GM21529 (cell line): Measurements from ENCODE around the gene BCL7B.
"Not testable (repeated sequence)": the region's sequence is repeated elsewhere in the genome, so short reads cannot be mapped to it uniquely, and the experiment has no call there.

Experiments used
- ATAC-seq: cut with Tn5 transposase; IDR thresholded peaks from one replicate; pipeline ENCODE4 v1.9.1; 2021; ENCODE audit not compliant: unreplicated experiment

Gene BCL7B

GRCh38 chr7:73537051-73537450, 20.4 kb downstream of the BCL7B start:
- ATAC-seq = no peak

DNA sequence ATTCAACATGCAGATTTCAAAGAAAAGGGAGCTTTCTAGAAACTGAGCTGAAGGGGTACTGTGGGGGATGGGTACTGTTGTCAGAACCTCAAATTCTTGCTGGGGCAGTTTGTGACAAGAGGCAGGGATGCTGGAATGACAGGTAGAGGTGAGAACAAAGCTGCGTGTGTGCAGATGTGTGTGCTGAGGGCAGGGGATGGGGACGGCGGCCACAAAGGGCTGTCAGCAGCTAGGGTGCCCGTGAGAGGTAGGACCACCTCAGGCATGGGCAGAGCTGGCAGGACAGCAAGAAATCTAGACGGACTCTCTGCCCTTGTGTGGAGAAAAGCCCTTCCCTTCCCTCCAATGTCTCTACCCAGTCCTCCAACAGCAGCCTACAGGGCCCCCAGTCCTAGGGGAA, 21.0 kb downstream of the BCL7B start:
- no peak for ATAC-seq

DNA sequence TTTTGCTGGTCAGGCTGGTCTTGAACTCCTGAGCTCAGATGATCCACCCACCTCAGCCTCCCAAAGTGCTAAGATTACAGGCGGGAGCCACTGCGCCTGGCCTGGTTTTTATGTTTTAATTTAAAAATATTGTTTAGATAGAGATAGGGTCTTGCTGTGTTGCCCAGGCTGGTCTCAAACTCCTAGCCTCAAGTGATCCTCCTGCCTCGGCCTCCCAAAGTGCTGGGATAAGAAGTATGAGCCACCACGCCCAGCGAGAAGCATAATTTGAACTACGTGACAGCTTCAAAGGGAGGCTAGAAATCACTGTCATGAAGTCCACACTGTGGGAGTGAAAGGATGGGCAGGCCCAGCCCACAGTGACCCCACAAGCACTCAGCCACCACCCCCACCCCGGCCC, 21.6 kb downstream of the BCL7B start:
- not testable (repeated sequence) for ATAC-seq

DNA sequence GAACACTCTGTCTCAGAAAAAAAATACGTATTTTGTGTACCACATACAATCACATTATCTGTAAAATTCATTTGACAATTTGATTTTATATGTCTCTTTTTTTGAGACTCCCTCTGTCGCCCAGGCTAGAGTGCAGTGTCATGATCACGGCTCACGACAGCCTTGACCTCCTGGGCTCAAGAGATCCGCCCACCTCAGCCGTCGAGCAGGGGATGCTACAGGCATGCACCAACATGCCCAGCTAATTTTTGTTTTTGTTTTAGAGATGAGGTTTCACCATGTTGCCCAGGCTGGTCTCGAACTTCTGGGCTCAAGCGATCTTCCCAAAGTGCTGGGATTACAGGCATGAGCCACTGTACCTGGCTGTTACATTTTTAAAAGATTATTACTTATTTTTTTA, 23.7 kb downstream of the BCL7B start:
- ATAC-seq = no peak

DNA sequence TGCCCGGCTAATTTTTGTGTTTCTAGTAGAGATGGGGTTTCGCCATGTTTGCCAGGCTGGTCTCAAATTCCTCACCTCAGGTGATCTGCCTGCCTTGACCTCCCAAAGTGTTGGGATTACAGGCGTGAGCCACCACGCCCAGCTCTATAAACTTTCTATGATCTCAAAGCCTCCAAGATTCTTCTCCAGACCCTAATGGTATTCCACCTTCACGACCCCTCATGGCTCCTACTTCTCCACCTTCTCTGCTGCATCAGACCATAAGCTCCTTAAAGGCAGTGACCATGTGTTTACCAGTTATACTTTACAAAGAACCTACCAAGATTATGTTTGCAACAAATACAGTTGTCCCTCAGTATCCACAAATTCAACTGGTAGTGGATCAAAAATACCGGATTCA, 25.3 kb downstream of the BCL7B start:
- no peak for ATAC-seq

GRCh38 chr7:73530800-73531199, 26.7 kb downstream of the BCL7B start:
- ATAC-seq = no peak

GRCh38 chr7:73526896-73527821, 30.3 kb downstream of the BCL7B start:
- ATAC-seq = no peak

DNA sequence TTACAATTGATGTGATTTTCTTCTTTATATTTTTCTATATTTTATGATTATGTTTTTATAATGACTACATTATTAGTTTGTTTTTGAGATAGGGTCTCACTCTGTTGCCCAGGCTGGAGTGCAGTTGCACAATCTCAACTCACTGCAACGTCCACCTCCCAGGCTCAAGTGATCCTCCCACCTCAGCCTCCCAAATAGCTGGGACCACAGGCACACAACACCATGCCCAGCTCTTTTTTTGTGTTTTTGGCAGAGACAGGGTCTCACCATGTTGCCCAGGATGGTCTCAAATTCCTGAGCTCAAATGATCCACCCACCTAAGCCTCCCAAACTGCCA, 31.4 kb downstream of the BCL7B start:
- not testable (repeated sequence) for ATAC-seq

- peak; percentile 82 for ATAC-seq
Observed at GRCh38 chr7:73522105-73522872, 35.2 kb downstream of the BCL7B start, which contains the start of gene BAZ1B. Gene BAZ1B (minus strand): TSS chr7:73522293. CDS start chr7:73521933, 360 bp downstream.

DNA sequence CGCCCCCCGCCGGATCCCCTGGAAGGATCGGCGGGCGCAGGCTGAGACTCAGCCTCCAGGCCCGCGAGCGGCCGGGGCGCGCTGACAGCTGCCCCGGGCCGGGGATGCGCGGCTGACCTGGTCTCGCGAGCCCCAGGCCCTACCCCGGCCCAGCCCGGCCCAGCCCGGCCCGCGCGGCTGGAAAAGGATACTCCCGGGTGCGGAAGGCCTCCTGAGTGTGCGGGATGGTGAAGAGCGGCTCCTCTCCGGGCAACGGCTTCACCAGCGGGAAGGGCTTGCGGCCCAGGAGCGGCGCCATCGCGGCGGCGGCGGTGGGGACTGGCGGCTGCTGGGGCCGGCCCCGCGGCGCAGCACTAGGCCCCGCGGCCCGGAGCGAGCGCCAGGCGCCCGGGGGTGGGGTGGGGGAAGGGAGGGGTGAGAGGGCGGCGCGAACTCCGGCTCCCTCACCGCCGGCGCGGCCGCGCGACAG, 35.8 kb downstream of the BCL7B start:
- ATAC-seq = peak; percentile 41

DNA sequence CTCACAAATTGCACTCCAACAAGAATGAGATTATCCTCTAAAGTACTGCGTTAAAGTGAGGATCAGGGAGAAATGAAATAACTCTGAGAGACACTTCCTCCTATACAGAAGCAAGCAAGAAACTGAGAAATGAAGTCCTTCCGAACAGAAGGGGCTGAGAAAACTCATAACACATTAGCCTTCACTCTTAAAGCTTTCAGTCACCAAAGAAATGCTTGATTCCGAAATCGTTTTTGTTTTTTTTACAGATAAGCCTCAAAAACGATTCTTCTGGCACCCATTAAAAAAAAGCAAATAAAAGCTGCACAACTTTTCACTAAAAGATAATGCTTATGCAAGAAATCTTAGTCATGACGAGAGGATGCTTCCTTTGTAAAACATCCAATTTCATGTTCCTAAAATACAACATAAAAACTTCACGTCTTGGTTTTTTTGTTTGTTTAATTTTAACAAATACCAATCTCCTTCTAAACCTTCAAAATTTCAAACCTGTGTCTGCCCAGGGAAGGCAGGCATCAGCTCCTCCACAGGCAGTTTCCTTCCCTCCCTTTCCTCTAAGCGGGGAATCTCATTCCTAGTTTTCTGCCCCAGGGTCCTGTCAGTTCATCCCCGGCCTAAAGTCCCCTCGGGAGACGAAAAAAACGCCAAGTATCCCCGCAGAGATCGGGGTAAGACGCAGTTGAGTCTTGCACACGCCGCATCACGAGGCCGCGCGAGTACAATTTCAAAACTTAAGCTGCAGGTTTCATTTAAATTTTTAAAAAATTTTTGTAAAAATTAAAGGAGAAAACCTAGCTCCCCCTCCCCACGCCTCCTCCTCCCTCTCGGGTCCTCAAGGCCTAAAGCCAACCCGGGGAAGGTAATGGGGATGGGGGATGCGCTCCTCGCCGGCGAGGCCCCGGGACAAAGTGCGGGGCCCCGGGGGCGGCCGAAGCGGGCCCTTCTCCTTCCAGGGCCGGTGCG, 36.5 kb downstream of the BCL7B start:
- no peak for ATAC-seq

- ATAC-seq = no peak
Observed at GRCh38 chr7:73519867-73520672, 37.4 kb downstream of the BCL7B start.

- no peak for ATAC-seq
Observed at GRCh38 chr7:73518470-73518869, 39.0 kb downstream of the BCL7B start.

DNA sequence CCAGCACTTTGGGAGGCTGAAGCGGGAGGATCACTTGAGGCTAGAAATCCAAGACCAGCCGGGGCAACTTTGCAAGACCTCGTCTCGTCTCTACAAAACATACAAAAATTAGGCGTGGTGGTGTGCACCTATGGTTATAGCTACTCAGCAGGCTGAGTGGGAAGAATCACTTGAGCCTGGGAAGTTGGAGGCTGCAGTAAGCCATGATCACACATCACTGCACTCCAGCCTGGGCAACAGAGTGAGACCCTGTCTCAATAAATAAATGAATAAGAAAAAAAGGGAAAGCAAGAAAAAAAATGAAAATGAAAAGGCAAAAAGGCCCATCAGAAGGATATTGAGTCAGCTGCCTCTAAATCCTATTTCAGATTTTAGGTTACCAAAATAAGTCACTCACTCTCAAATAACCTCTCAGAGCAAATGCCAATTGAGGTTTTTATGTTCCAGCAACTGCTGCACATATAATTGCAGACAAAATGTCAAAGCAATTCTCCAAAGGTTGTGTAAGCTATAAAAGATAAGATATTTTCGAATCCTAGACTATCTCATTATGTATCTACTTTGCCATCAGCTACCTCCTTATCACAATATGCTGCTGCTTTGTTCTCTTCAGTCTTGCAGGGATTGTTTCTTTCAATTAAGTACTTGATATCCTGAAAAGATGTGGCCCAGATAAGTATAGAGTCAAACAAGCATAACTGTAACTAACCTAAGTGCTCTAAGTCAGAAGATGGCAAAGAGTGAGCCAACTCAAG, 40.1 kb downstream of the BCL7B start:
- ATAC-seq = no peak

GRCh38 chr7:73515178-73515577, 42.3 kb downstream of the BCL7B start:
- no peak for ATAC-seq

GRCh38 chr7:73512018-73512780, 45.3 kb downstream of the BCL7B start:
- ATAC-seq = no peak

DNA sequence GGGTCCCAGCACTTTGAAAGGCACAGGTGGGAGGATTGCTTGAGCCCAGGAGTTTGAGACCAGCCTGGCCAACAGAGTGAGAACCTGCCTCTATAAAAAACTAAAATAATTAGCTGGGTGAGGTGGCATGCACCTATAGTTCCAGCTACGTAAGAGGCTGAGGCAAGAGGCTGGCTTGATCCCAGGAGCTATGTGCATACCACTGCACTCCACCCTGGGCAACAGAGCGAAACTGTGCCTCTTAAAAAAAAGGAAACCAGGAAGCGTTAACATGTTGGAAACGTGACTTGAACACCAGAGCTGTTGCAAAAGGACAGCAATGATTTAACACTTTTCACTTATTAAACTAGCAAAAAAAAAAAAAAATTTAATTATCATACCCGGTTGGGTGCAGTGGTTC, 48.0 kb downstream of the BCL7B start:
- ATAC-seq = no peak

DNA sequence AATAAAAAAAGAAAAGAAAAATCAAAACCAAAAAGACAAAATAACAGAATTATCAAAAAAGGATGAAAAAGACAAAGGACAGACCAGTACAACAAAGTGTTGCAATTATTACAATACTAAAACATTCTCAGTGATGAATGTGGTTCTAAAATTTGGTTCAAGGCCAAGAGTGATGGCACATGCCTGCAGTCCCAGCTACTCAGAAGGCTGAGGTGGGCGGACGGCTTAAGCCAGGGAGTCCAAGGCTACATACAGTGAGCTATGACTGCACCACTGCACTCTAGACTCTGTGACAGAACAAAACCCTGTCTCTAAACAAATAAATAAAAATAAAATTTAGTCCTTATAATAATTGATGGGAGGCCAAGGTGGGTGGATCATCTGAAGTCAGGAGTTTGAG, 49.9 kb downstream of the BCL7B start:
- no peak for ATAC-seq

DNA sequence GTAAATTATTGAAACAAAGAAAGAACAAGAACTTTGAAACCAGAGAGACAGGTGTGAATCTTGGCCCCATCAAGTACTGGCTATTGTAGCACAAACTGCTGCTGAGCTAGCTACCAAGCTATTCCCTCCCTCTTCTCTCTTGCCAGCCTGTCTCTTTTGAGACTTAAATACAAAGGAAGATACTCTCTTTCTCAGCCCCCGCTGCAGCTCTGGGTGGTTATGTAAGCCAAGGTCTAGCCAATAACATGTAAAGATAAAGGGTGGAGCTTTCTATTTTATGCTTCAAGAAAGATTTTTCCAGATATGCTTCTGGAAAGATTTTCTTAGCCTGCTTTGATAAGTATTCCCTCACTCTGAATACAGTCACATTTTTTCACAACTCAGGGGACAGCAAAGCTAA, 52.6 kb downstream of the BCL7B start:
- ATAC-seq = no peak
